Measurements from ENCODE around the gene EVX1. TPM values are rescaled to one million over a fixed set of nuclear protein-coding genes. Genes with fewer than 3 reads are reported as not detected.

EVX1 gene
- total RNA-seq, 4 donors from 2014 or later = not detected

- no peaks in the 10 kb centered on the region for H3K36me3 ChIP-seq
- H3K9me3 ChIP-seq = no peaks in the 10 kb centered on the region
- TF ChIP-seq POLR2A (IDR thresholded peaks at IDR 0.05) = no peak
- TF ChIP-seq CTCF (IDR thresholded peaks at IDR 0.05) = no peak
- H3K27me3 ChIP-seq = peaks cover 69% of the 10 kb centered on the region
- H3K4me3 ChIP-seq (replicated peaks in 1 of 3) = no peak overlapping the region
- DNase-seq = no peak
- H3K27ac ChIP-seq = no peak overlapping the region
- peaks cover 9 to 39% of the 10 kb centered on the region in 2 donors for H3K4me1 ChIP-seq
- intact Hi-C loops (cut with DNase I) = loop anchor here (10.0 kb wide), 1 partner anchor 722 kb away; no protein-coding TSS in a partner anchor
- WGBS, 2 donors = 16 to 19% methylated on average over 3 of the region's 3 CpGs
These were observed 39.8 kb upstream of the EVX1 start for GRCh38 chr7:27202862-27203134.

GRCh38 chr7:27203365-27203953 lies 39.1 kb upstream of the EVX1 start:
- TF ChIP-seq POLR2A (IDR thresholded peaks at IDR 0.05) (no peak), CTCF (IDR thresholded peaks at IDR 0.05) (no peak)
- H3K4me1 ChIP-seq = peaks cover 9 to 37% of the 10 kb centered on the region in 2 donors
- no peak for DNase-seq
- intact Hi-C loops (cut with DNase I) = loop anchor here (10.0 kb wide), 1 partner anchor 721 kb away; no protein-coding TSS in a partner anchor
- peaks cover 67% of the 10 kb centered on the region for H3K27me3 ChIP-seq
- no peak overlapping the region for H3K27ac ChIP-seq
- no peak overlapping the region for H3K4me3 ChIP-seq (replicated peaks in 1 of 3)
- 23 to 25% methylated on average over 8 to 10 of the region's 10 CpGs for WGBS, 2 donors
- no peaks in the 10 kb centered on the region for H3K36me3 ChIP-seq
- no peaks in the 10 kb centered on the region for H3K9me3 ChIP-seq

- Histone ChIP-seq H3K4me1 (peaks cover 6 to 30% of the 10 kb centered on the region in 2 donors), H3K27ac (no peak overlapping the region), H3K27me3 (peaks cover 63% of the 10 kb centered on the region), H3K4me3 (replicated peaks in 1 of 3) (no peak overlapping the region), H3K9me3 (no peaks in the 10 kb centered on the region), H3K36me3 (no peaks in the 10 kb centered on the region)
- no peak for TF ChIP-seq CTCF (IDR thresholded peaks at IDR 0.05)
- TF ChIP-seq POLR2A (IDR thresholded peaks at IDR 0.05) = no peak
- no peak for DNase-seq
- intact Hi-C loops (cut with DNase I) = loop anchor here (10.0 kb wide), 1 partner anchor 721 kb away; no protein-coding TSS in a partner anchor
- 19 to 22% methylated on average over 4 of the region's 4 CpGs for WGBS, 2 donors
These were observed 38.5 kb upstream of the EVX1 start for GRCh38 chr7:27203964-27204594.

- peaks cover 61% of the 10 kb centered on the region for H3K27me3 ChIP-seq
- peak overlapping the region in 1 of 3 donors; percentile 6 for H3K4me3 ChIP-seq (replicated peaks in 1 of 3)
- H3K27ac ChIP-seq = no peak overlapping the region
- no peaks in the 10 kb centered on the region for H3K9me3 ChIP-seq
- TF ChIP-seq POLR2A (IDR thresholded peaks at IDR 0.05) = no peak
- no peak for TF ChIP-seq CTCF (IDR thresholded peaks at IDR 0.05)
- no peak for DNase-seq
- no peaks in the 10 kb centered on the region for H3K36me3 ChIP-seq
- 5 to 7% methylated on average over 21 to 23 of the region's 41 CpGs for WGBS, 2 donors
- intact Hi-C loops (cut with DNase I) = loop anchor here (10.0 kb wide), 1 partner anchor 720 kb away; no protein-coding TSS in a partner anchor
- peaks cover 5 to 27% of the 10 kb centered on the region in 2 donors for H3K4me1 ChIP-seq
These were observed 37.7 kb upstream of the EVX1 start for GRCh38 chr7:27204851-27205322.

All from thyroid gland (tissue), 4 donors.